Activated CD8-positive, alpha-beta memory T cell treated with anti-CD3 and anti-CD28 coated beads for 1 hour (primary cell): ENCODE measurements around the gene MORN4.
"Not testable (repeated sequence)": the region's sequence is repeated elsewhere in the genome, so short reads cannot be mapped to it uniquely, and the experiment has no call there.

ENCODE experiments used
- DNase-seq, 2 donors: peaks; one replicate each; pipeline ENCODE4 v3.0.0-alpha.2; 2020; ENCODE audit warnings: low read depth in 1 of 2; ENCODE audit errors: extremely low read depth in 1 of 2

The MORN4 gene

GRCh38 chr10:97598407-97599271 is 34.7 kb downstream of the MORN4 start:
- no peak for DNase-seq

- no peak for DNase-seq
Measured at GRCh38 chr10:97597778-97598177, 35.5 kb downstream of the MORN4 start.

- no peak for DNase-seq
Measured at GRCh38 chr10:97596101-97597082, 36.9 kb downstream of the MORN4 start.

- DNase-seq: no peak
Measured at GRCh38 chr10:97593421-97593820, 39.9 kb downstream of the MORN4 start.

- DNase-seq: no peak
Measured at GRCh38 chr10:97590748-97591495, 42.4 kb downstream of the MORN4 start.

GRCh38 chr10:97590082-97590747 is 43.1 kb downstream of the MORN4 start:
- DNase-seq: no peak

GRCh38 chr10:97589479-97589878 is 43.8 kb downstream of the MORN4 start, which contains the start of gene C10orf62:
Gene C10orf62 (plus strand): TSS chr10:97589721. CDS start chr10:97589898, 177 bp downstream.
- no peak for DNase-seq

- DNase-seq: no peak
Measured at GRCh38 chr10:97587183-97587582, 46.1 kb downstream of the MORN4 start.

- DNase-seq: no peak
Measured at GRCh38 chr10:97585439-97585811, 47.9 kb downstream of the MORN4 start.

GRCh38 chr10:97584798-97585438 is 48.4 kb downstream of the MORN4 start:
- DNase-seq: no peak

- DNase-seq: no peak
Measured at GRCh38 chr10:97584060-97584797, 49.1 kb downstream of the MORN4 start, which contains the start of gene HOGA1. Gene HOGA1 (plus strand): TSS chr10:97584389. CDS start chr10:97584704, 315 bp downstream.

GRCh38 chr10:97583476-97583875 is 49.8 kb downstream of the MORN4 start:
- DNase-seq: no peak

GRCh38 chr10:97582169-97582568 is 51.1 kb downstream of the MORN4 start:
- no peak for DNase-seq

GRCh38 chr10:97580421-97581367 is 52.6 kb downstream of the MORN4 start:
- DNase-seq: no peak

- DNase-seq: no peak
Measured at GRCh38 chr10:97578171-97578844, 55.0 kb downstream of the MORN4 start.

- no peak for DNase-seq
Measured at GRCh38 chr10:97577701-97578100, 55.6 kb downstream of the MORN4 start.

GRCh38 chr10:97576487-97576886 is 56.8 kb downstream of the MORN4 start:
- not testable (repeated sequence) for DNase-seq
